Gastroesophageal sphincter (tissue), 4 donors: ENCODE results near the gene GRIK3. TPM values are rescaled to one million over a fixed set of nuclear protein-coding genes. Genes with fewer than 3 reads are reported as not detected.
"Not testable (repeated sequence)": the region's sequence is repeated elsewhere in the genome, so short reads cannot be mapped to it uniquely, and the experiment has no call there.

Experiments
- ATAC-seq: fragments of 150-250 bp; one replicate; pipeline ENCODE4 v1.9.1; 2016; ENCODE audit warnings: mild to moderate bottlenecking, moderate library complexity
- H3K27ac ChIP-seq, 4 donors: fragments of 200-600 bp; sonication (generic) in 3 of 4; 1 replicate in 3 of 4; 2 replicates in 1 of 4; pipeline ENCODE4 v1.5.1; 2016 to 2019
- H3K27me3 ChIP-seq: fragments of 200-600 bp; sonication (generic); one replicate; pipeline ENCODE4 v1.5.1; 2019
- H3K36me3 ChIP-seq, 2 donors: fragments of 200-600 bp; sonication (generic); one replicate each; pipeline ENCODE4 v1.5.1; 2019; ENCODE audit warnings: control low read depth in 1 of 2
- H3K4me1 ChIP-seq, 3 donors: fragments of 200-600 bp; sonication (generic); 1 replicate in 2 of 3; 2 replicates in 1 of 3; pipeline ENCODE4 v1.5.1; 2016 to 2019; ENCODE audit warnings: control low read depth in 2 of 3
- H3K4me3 ChIP-seq, 2 donors: fragments of 200-600 bp; sonication (generic); one replicate each; pipeline ENCODE4 v1.5.1; 2019; ENCODE audit warnings: mild to moderate bottlenecking in 1 of 2, moderate library complexity in 1 of 2
- H3K9me3 ChIP-seq, 3 donors: fragments of 200-600 bp; sonication (generic); one replicate each; pipeline ENCODE4 v1.5.1; 2017 to 2019; ENCODE audit warnings: control low read depth in 2 of 3
- EP300 ChIP-seq: sonication (generic); formaldehyde crosslinking; IDR thresholded peaks from one replicate; pipeline ENCODE4 v1.6.1; 2017; ENCODE audit warnings: antibody characterized with exemption, mild to moderate bottlenecking
- POLR2A ChIP-seq, 2 donors: fragments of 450-650 bp; IDR thresholded peaks; one replicate each; pipeline ENCODE4 v1.6.1; 2017; ENCODE audit warnings: antibody characterized with exemption in 2 of 2, mild to moderate bottlenecking in 2 of 2, moderate library complexity in 1 of 2
- POLR2AphosphoS5 ChIP-seq: sonication (generic); formaldehyde crosslinking; IDR thresholded peaks from one replicate; pipeline ENCODE4 v1.6.1; 2017; ENCODE audit warnings: antibody characterized with exemption
- WGBS, 2 donors: methylation state at CpG; one replicate each; pipeline ENCODE4 v1.1.5; 2018; ENCODE audit warnings: low coverage in 1 of 2; 5-methylcytosine and 5-hydroxymethylcytosine counted together
- total RNA-seq, 4 donors: library from RNA; depleted of rRNA; stranded (reverse); fragments of >200 nt; gene quantifications; one replicate each; pipeline ENCODE4 v1.1.0, GENCODE V29; 2016
- TF ChIP-seq, protein P1 (sequence below), 4 experiments: fragments of 200-600 bp in 2 of 4; fragments of 450-650 bp in 2 of 4; sonication (generic) in 1 of 4; IDR thresholded peaks; one replicate each; pipeline ENCODE4 v1.5.1; 2017 to 2019; ENCODE audit warnings: antibody characterized with exemption in 4 of 4, mild to moderate bottlenecking in 2 of 4, moderate library complexity in 2 of 4

Gene GRIK3
- total RNA-seq, 4 donors from 2014 or later = 3.1 to 7.8 (median 5.0) TPM

DNA sequence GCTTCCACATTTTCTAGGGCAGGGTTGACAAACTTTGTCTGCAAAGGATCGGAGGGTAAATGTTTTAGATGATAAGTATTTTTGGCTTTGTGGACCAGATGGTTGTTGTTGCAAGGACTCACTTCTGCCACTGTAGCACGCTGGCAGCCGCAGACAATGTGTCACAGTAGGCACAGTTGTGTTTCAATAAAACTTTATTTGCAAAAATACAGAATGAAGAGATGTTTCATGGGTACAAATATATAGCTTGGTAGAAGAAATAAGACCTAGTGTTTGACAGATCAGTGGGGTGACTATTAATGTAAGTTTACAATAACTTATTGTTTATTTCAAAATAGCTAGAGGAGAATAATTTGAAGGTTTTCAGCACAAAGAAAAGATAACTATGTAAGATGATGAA, 127.8 kb downstream of the GRIK3 start:
- TF ChIP-seq POLR2AphosphoS5 (no peak), EP300 (no peak)
- Histone ChIP-seq H3K36me3 (no peaks in the 10 kb centered on the region), H3K4me1 (no peaks in the 10 kb centered on the region), H3K27me3 (peaks cover 22% of the 10 kb centered on the region), H3K27ac (no peak overlapping the region), H3K4me3 (no peak overlapping the region), H3K9me3 (peaks cover 0 to 6% (median 0%) of the 10 kb centered on the region in 3 donors)
- ATAC-seq = no peak
- WGBS, 2 donors = 67 to 70% methylated on average over 3 of the region's 3 CpGs

DNA sequence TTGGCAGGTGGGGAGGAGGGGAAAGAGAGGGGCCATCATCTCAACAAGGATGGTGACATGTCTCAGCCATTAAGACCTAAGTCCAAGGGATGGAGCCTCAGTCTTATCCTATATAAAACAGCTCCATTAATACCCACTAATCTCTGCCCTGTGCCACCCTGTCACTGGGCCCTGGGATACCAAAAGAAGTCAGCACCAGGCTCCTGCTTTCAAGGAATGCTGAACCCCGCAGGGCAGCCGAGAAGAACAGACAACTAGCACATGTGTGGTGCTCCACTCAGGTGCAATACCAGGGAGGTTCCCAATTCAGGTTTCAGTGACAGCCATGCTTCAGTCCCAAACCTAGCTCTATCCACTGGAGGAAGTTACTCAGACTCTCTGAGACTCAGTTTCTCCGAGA, 128.4 kb downstream of the GRIK3 start:
- no peak for ATAC-seq
- no peak for TF ChIP-seq POLR2AphosphoS5
- TF ChIP-seq, protein P1, sequence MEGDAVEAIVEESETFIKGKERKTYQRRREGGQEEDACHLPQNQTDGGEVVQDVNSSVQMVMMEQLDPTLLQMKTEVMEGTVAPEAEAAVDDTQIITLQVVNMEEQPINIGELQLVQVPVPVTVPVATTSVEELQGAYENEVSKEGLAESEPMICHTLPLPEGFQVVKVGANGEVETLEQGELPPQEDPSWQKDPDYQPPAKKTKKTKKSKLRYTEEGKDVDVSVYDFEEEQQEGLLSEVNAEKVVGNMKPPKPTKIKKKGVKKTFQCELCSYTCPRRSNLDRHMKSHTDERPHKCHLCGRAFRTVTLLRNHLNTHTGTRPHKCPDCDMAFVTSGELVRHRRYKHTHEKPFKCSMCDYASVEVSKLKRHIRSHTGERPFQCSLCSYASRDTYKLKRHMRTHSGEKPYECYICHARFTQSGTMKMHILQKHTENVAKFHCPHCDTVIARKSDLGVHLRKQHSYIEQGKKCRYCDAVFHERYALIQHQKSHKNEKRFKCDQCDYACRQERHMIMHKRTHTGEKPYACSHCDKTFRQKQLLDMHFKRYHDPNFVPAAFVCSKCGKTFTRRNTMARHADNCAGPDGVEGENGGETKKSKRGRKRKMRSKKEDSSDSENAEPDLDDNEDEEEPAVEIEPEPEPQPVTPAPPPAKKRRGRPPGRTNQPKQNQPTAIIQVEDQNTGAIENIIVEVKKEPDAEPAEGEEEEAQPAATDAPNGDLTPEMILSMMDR (IDR thresholded peaks at IDR 0.05) = no peak
- no peak for TF ChIP-seq EP300
- no peak for TF ChIP-seq POLR2A (IDR thresholded peaks at IDR 0.05)
- WGBS, 2 donors = 83 to 90% methylated on average over 2 of the region's 3 CpGs
- Histone ChIP-seq H3K4me1 (no peaks in the 10 kb centered on the region), H3K27ac (no peak overlapping the region), H3K27me3 (peaks cover 18% of the 10 kb centered on the region), H3K36me3 (no peaks in the 10 kb centered on the region), H3K9me3 (peaks cover 0 to 11% (median 0%) of the 10 kb centered on the region in 3 donors), H3K4me3 (no peak overlapping the region)

DNA sequence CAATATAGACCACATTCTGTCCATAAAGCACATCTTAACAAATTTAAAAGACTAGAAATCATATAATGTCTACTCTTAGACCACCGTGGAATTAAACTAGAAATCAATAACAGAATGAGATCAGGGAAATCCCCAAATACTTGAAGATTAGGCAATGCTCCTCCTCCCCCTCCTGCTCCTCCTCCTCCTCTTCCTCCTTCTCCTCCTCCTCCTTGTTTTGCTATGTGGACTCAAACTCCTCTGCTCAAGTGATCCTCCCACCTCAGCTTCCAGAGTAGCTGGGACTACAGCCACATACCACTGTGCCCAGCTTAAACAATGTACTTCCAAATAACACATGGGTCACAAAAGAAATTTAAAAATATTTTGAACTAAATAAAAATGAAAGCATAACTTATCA, 134.2 kb downstream of the GRIK3 start:
- Histone ChIP-seq H3K36me3 (no peaks in the 10 kb centered on the region), H3K4me1 (no peaks in the 10 kb centered on the region), H3K9me3 (peaks cover 0 to 39% (median 0%) of the 10 kb centered on the region in 3 donors), H3K27me3 (peaks cover 11% of the 10 kb centered on the region), H3K27ac (no peak overlapping the region), H3K4me3 (no peak overlapping the region)
- 46 to 67% methylated on average over 1 of the region's 1 CpG for WGBS, 2 donors
- TF ChIP-seq EP300 (no peak), POLR2A (IDR thresholded peaks at IDR 0.05) (no peak), POLR2AphosphoS5 (no peak)
- TF ChIP-seq, protein P1 (IDR thresholded peaks at IDR 0.05) = no peak
- no peak for ATAC-seq

DNA sequence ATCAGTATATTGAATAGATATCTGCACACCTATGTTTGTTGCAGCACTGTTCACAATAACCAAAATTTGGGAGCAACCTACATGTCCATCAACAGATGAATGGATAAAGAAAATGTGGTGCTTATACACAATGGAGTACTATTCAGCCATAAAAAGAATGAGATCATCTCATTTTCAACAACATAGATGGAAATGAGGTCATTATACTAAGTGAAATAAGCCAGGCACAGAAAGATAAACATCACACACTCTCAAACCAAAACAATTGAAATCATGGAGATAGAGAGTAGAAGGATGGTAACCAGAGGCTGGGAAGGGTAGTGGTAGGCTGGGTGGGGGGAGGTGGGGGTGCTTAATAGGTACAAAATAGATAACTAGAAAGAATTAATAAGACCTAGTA, 136.5 kb downstream of the GRIK3 start:
- H3K4me1 ChIP-seq, H3K27ac ChIP-seq: not testable (repeated sequence)

DNA sequence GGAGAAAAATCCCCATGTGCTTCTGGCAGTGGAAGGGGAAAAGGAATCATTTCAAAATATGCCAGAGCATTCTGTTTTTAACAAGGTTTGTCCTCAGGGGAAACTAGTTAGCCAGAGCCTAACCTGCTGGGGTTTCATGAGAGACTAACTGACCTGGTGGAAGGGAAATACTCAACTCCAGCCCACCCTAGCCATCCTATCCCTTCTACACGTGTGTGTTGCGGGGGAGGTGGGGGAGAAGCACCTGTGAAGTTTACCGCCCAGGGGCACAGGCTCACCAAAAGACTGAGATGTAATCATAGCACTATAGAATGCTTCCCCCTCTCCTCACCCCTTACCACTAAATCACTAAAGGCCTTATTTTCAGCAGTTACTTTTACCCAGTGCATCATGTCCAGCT, 139.5 kb downstream of the GRIK3 start:
- Histone ChIP-seq H3K4me3 (no peak overlapping the region), H3K27ac (no peak overlapping the region), H3K36me3 (no peaks in the 10 kb centered on the region), H3K4me1 (no peaks in the 10 kb centered on the region), H3K27me3 (peaks cover 36% of the 10 kb centered on the region), H3K9me3 (peaks cover 0 to 30% (median 0%) of the 10 kb centered on the region in 3 donors)
- no peak for ATAC-seq
- TF ChIP-seq EP300 (no peak), POLR2A (IDR thresholded peaks at IDR 0.05) (no peak), POLR2AphosphoS5 (no peak)
- TF ChIP-seq, protein P1 (IDR thresholded peaks at IDR 0.05) = no peak
- 54 to 56% methylated on average over 3 of the region's 3 CpGs for WGBS, 2 donors

More for the DNA sequence above, 136.5 kb downstream of the GRIK3 start:
- peaks cover 22% of the 10 kb centered on the region for H3K27me3 ChIP-seq
- H3K4me3 ChIP-seq, ATAC-seq, H3K36me3 ChIP-seq: not testable (repeated sequence)
- H3K9me3 ChIP-seq = peaks cover 0 to 41% (median 0%) of the 10 kb centered on the region in 3 donors

DNA sequence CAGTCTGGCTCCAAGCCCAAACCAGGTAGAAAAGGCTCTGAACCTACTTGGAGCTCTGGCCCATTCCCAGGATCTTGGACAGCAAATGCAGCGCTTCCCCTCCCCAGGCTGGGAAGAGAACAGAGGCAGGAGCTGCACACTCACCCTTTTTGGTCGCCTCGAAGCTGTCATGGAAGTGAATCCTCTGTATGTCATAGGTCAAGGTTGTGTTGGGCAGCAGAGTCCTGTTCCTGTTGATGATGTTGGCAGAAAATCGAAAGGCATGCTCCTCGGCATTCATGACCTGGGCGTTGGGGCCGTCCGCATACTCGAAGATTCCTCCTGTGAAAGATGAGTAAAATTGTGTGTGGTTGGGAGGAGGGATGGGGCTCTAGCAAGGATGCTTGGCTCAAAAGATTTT, 143.5 kb downstream of the GRIK3 start:
- WGBS, 2 donors = 83% methylated on average over 4 of the region's 9 CpGs; no CpG with 5 or more reads in 1 of the 2 donors
- Histone ChIP-seq H3K9me3 (peaks cover 0 to 5% (median 0%) of the 10 kb centered on the region in 3 donors), H3K27me3 (peaks cover 55% of the 10 kb centered on the region), H3K4me3 (no peak overlapping the region), H3K27ac (no peak overlapping the region), H3K4me1 (no peaks in the 10 kb centered on the region), H3K36me3 (no peaks in the 10 kb centered on the region)
- no peak for ATAC-seq
- TF ChIP-seq POLR2A (IDR thresholded peaks at IDR 0.05) (no peak), POLR2AphosphoS5 (no peak), EP300 (no peak)
- TF ChIP-seq, protein P1 (IDR thresholded peaks at IDR 0.05) = no peak
